ENCODE results near the gene GRIK4.

DNA sequence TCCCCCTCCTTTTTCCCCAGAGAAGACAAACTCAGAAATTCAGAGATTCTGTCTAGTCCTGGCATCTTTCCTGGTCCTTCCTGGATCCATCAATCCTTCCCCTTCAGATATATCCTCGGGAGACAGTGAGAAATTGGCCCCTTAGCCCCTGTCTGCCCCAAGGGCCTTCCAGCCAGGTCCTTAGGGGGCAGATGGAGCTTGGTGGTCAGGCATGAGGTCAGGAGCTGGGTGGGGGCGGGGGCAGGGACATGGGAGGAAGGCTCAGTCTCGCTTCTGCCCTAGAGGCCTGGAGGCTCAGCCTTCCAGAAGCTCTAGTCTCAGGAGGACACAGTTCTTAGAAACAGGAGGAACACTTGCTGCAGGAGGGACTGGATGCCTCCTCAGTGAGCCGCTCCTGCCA lies 304.6 kb downstream of the GRIK4 start:
- TF ChIP-seq, protein P1, sequence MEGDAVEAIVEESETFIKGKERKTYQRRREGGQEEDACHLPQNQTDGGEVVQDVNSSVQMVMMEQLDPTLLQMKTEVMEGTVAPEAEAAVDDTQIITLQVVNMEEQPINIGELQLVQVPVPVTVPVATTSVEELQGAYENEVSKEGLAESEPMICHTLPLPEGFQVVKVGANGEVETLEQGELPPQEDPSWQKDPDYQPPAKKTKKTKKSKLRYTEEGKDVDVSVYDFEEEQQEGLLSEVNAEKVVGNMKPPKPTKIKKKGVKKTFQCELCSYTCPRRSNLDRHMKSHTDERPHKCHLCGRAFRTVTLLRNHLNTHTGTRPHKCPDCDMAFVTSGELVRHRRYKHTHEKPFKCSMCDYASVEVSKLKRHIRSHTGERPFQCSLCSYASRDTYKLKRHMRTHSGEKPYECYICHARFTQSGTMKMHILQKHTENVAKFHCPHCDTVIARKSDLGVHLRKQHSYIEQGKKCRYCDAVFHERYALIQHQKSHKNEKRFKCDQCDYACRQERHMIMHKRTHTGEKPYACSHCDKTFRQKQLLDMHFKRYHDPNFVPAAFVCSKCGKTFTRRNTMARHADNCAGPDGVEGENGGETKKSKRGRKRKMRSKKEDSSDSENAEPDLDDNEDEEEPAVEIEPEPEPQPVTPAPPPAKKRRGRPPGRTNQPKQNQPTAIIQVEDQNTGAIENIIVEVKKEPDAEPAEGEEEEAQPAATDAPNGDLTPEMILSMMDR (IDR thresholded peaks at IDR 0.05): no peak
- TF ChIP-seq NR2C2 (CRISPR knock-in tag; IDR thresholded peaks at IDR 0.05) (no peak), RELA (CRISPR knock-in tag; IDR thresholded peaks at IDR 0.05; ENCODE audit: borderline replicate concordance) (no peak)
- TF ChIP-seq, protein P2, sequence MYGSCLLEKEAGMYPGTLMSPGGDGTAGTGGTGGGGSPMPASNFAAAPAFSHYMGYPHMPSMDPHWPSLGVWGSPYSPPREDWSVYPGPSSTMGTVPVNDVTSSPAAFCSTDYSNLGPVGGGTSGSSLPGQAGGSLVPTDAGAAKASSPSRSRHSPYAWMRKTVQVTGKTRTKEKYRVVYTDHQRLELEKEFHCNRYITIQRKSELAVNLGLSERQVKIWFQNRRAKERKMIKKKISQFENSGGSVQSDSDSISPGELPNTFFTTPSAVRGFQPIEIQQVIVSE (CRISPR knock-in tag; IDR thresholded peaks at IDR 0.05; ENCODE audit: borderline replicate concordance): no peak

Data from WTC11 (cell line).